AG09309 (cell line): ENCODE data around the gene DNAH5.

Experiments used
- DNase-seq: peaks from one replicate; pipeline ENCODE4 v3.0.0-alpha.2; 2010; ENCODE audit warnings: low read depth
- H3K4me3 ChIP-seq: 2 replicates; pipeline ENCODE4 v1.5.1; 2011; ENCODE audit warnings: mild to moderate bottlenecking, low read depth, low read length, moderate library complexity; ENCODE audit not compliant: control insufficient read depth
- TF ChIP-seq, protein P1 (sequence below): IDR thresholded peaks from 2 replicates; pipeline ENCODE4 v1.5.1; 2011; ENCODE audit warnings: mild to moderate bottlenecking, low read depth, low read length, inconsistent platforms; ENCODE audit not compliant: insufficient read depth, control insufficient read depth; ENCODE audit errors: missing control alignments

Gene DNAH5

GRCh38 chr5:13643734-13644133 lies 300.8 kb downstream of the DNAH5 start:
- TF ChIP-seq, protein P1, sequence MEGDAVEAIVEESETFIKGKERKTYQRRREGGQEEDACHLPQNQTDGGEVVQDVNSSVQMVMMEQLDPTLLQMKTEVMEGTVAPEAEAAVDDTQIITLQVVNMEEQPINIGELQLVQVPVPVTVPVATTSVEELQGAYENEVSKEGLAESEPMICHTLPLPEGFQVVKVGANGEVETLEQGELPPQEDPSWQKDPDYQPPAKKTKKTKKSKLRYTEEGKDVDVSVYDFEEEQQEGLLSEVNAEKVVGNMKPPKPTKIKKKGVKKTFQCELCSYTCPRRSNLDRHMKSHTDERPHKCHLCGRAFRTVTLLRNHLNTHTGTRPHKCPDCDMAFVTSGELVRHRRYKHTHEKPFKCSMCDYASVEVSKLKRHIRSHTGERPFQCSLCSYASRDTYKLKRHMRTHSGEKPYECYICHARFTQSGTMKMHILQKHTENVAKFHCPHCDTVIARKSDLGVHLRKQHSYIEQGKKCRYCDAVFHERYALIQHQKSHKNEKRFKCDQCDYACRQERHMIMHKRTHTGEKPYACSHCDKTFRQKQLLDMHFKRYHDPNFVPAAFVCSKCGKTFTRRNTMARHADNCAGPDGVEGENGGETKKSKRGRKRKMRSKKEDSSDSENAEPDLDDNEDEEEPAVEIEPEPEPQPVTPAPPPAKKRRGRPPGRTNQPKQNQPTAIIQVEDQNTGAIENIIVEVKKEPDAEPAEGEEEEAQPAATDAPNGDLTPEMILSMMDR: no peak
- H3K4me3 ChIP-seq: no peak overlapping the region
- no peak for DNase-seq

- DNase-seq: no peak
- TF ChIP-seq, protein P1: no peak
- H3K4me3 ChIP-seq: no peak overlapping the region
Measured at GRCh38 chr5:13643196-13643595, 301.3 kb downstream of the DNAH5 start.
